SU-DHL-6 (cell line): ENCODE results near the gene TBX3.

Experiments
- H2AFZ ChIP-seq: fragments of 200-600 bp; sonication (generic); 2 replicates; pipeline ENCODE4 v1.6.1; 2014; ENCODE audit warnings: low read depth, mild to moderate bottlenecking, moderate library complexity, mixed read lengths, antibody characterized with exemption, low read length; ENCODE audit not compliant: severe bottlenecking
- H3F3A ChIP-seq: fragments of 200-600 bp; shearing (Covaris generic); 2 replicates; pipeline ENCODE4 v1.6.0; 2016; ENCODE audit warnings: antibody characterized with exemption, mild to moderate bottlenecking; ENCODE audit not compliant: insufficient read depth
- H3K27ac ChIP-seq: fragments of 200-600 bp; sonication (generic); 2 replicates; pipeline ENCODE4 v1.5.1; 2016; ENCODE audit warnings: low read depth, mild to moderate bottlenecking, low read length, moderate library complexity, mixed read lengths
- H3K27me3 ChIP-seq: fragments of 200-600 bp; sonication (generic), shearing (Covaris generic); 2 replicates; pipeline ENCODE4 v1.6.0; 2014; ENCODE audit warnings: mild to moderate bottlenecking, low read length
- H3K36me3 ChIP-seq: fragments of 200-600 bp; sonication (generic); 2 replicates; pipeline ENCODE4 v1.6.1; 2014; ENCODE audit warnings: mild to moderate bottlenecking, low read length, mixed read lengths
- H3K4me2 ChIP-seq: fragments of 300-600, 200-600 bp; shearing (Covaris generic), sonication (generic); 2 replicates; pipeline ENCODE4 v1.6.0; 2014; ENCODE audit warnings: low read length, low read depth, mild to moderate bottlenecking; ENCODE audit not compliant: poor library complexity, severe bottlenecking
- H3K4me3 ChIP-seq: fragments of 200-600 bp; sonication (generic); 2 replicates; pipeline ENCODE4 v1.5.1; 2014; ENCODE audit warnings: antibody characterized with exemption, low read length, mild to moderate bottlenecking, mixed read lengths; ENCODE audit not compliant: insufficient read depth, poor library complexity, severe bottlenecking
- H3K79me2 ChIP-seq: fragments of 200-600 bp; sonication (generic); 2 replicates; pipeline ENCODE4 v1.6.1; 2014; ENCODE audit warnings: mild to moderate bottlenecking, low read length, moderate library complexity; ENCODE audit not compliant: insufficient read depth
- H3K9ac ChIP-seq: fragments of 200-600 bp; sonication (generic); 2 replicates; pipeline ENCODE4 v1.7.0; 2014; ENCODE audit warnings: mild to moderate bottlenecking, low read length
- H3K9me2 ChIP-seq: fragments of 200-600 bp; sonication (generic); replicated peaks from 2 replicates; pipeline ENCODE4 v1.6.1; 2014; ENCODE audit warnings: low read length; ENCODE audit not compliant: insufficient read depth
- H3K9me3 ChIP-seq: fragments of 200-600 bp; sonication (generic); 2 replicates; pipeline ENCODE4 v1.6.1; 2014; ENCODE audit warnings: low read length, mixed read lengths; ENCODE audit not compliant: insufficient read depth
- H4K20me1 ChIP-seq: fragments of 200-600 bp; sonication (generic); 2 replicates; pipeline ENCODE4 v1.6.1; 2014; ENCODE audit warnings: low read depth, mild to moderate bottlenecking, antibody characterized with exemption, low read length, moderate library complexity, mixed read lengths
- EZH2phosphoT487 ChIP-seq: fragments of 200-600 bp; sonication (generic), shearing (Covaris generic); conservative IDR thresholded peaks from 2 replicates; pipeline ENCODE4 v1.6.1; 2018; ENCODE audit warnings: mild to moderate bottlenecking, antibody characterized with exemption, low read length, moderate library complexity, mixed read lengths
- TF ChIP-seq, protein P1 (sequence below): fragments of 200-600 bp; sonication (generic); IDR thresholded peaks from one replicate; pipeline ENCODE4 v1.5.1; 2017; ENCODE audit warnings: antibody characterized with exemption, mild to moderate bottlenecking, low read length, moderate library complexity; ENCODE audit not compliant: insufficient read depth, poor library complexity, severe bottlenecking

TBX3 gene

DNA sequence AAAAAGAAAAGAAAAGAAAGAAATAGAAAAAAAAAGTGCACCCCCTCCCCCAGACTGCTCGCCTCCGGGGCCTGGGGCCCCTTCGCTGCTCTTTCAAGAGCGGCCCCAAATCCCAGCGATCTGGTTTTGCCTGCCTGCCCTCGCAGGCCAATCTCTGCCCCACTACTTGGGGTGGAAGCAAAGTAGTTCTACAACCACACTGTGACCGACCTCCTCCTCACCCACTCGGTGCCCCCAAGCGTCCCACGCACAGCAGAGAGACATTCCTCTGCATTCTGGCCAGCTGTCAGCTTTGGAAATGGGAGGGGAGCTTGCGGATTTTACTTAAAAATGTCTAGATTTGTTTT is 2.4 kb upstream of the TBX3 start:
- Histone ChIP-seq H3K9me2 (no peaks in the 10 kb centered on the region), H3K36me3 (no peaks in the 10 kb centered on the region), H2AFZ (no peak overlapping the region), H3K27me3 (no peaks in the 10 kb centered on the region), H3K27ac (no peak overlapping the region), H3K4me2 (no peak overlapping the region), H3K9ac (no peak overlapping the region), H3K4me3 (no peak overlapping the region), H3K79me2 (no peaks in the 10 kb centered on the region), H4K20me1 (no peaks in the 10 kb centered on the region), H3K9me3 (no peaks in the 10 kb centered on the region), H3F3A (no peaks in the 10 kb centered on the region)
- no peak for TF ChIP-seq EZH2phosphoT487
- TF ChIP-seq, protein P1, sequence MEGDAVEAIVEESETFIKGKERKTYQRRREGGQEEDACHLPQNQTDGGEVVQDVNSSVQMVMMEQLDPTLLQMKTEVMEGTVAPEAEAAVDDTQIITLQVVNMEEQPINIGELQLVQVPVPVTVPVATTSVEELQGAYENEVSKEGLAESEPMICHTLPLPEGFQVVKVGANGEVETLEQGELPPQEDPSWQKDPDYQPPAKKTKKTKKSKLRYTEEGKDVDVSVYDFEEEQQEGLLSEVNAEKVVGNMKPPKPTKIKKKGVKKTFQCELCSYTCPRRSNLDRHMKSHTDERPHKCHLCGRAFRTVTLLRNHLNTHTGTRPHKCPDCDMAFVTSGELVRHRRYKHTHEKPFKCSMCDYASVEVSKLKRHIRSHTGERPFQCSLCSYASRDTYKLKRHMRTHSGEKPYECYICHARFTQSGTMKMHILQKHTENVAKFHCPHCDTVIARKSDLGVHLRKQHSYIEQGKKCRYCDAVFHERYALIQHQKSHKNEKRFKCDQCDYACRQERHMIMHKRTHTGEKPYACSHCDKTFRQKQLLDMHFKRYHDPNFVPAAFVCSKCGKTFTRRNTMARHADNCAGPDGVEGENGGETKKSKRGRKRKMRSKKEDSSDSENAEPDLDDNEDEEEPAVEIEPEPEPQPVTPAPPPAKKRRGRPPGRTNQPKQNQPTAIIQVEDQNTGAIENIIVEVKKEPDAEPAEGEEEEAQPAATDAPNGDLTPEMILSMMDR, result no peak

DNA sequence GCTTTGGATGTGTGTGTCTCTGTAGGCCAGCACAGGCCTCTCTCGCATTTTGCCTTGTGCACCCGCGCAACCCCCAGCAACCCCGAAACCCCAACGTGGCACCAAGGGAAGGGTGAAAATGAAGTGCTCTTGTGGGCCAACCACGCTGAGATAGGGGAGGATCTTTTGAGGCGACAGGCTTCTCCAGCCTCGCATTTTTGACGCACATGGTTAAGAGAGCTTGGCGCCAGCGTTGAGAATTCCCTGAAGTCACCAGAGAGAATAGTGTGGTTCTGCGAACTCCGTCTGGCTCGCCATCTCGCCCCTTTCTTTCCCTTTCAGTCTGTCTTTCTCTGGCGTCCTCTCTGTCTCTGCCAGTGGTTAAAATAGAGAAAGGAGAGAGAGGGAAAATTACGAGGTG is 1.9 kb upstream of the TBX3 start:
- Histone ChIP-seq H3K9me2 (no peaks in the 10 kb centered on the region), H3K27ac (no peak overlapping the region), H3K27me3 (no peaks in the 10 kb centered on the region), H3F3A (no peaks in the 10 kb centered on the region), H3K79me2 (no peaks in the 10 kb centered on the region), H2AFZ (no peak overlapping the region), H3K4me3 (no peak overlapping the region), H4K20me1 (no peaks in the 10 kb centered on the region), H3K36me3 (no peaks in the 10 kb centered on the region), H3K9ac (no peak overlapping the region), H3K9me3 (no peaks in the 10 kb centered on the region), H3K4me2 (no peak overlapping the region)
- TF ChIP-seq, protein P1, result no peak
- no peak for TF ChIP-seq EZH2phosphoT487

DNA sequence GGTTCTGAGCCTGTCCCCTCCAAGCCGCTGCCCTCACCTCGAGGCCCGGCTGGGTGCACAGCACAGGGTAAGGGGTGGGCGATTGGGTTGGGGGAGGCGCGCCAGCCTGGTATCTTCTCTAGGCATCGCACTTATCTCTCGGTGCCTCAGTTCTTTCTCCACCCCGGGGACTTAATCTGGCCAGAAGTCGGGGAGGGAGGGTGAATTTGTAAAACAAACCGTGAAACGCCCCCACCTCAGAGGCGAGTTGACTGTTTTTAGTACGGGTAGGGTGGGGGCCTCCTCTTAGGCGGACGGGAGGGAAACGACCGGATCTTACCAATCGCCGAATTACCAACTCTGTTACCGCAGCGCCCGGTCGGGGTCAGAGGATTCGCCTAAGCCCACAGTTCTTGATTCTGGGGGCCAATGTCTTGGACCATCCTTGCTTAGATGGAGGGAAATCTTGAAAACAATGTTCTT is 1.4 kb upstream of the TBX3 start:
- H3K9me3 ChIP-seq, result no peaks in the 10 kb centered on the region
- H3K4me3 ChIP-seq, result no peak overlapping the region
- H3K36me3 ChIP-seq, result no peaks in the 10 kb centered on the region
- no peaks in the 10 kb centered on the region for H3K9me2 ChIP-seq
- no peak overlapping the region for H3K27ac ChIP-seq
- TF ChIP-seq, protein P1, result no peak
- no peak for TF ChIP-seq EZH2phosphoT487
- H3K27me3 ChIP-seq, result peaks cover 3% of the 10 kb centered on the region; the same call in 1 of the 2 replicates
- no peaks in the 10 kb centered on the region for H3K79me2 ChIP-seq
- no peaks in the 10 kb centered on the region for H3F3A ChIP-seq
- no peaks in the 10 kb centered on the region for H4K20me1 ChIP-seq
- no peak overlapping the region for H3K9ac ChIP-seq
- no peak overlapping the region for H3K4me2 ChIP-seq
- no peak overlapping the region for H2AFZ ChIP-seq
